Measurements from ENCODE around the gene FAAP100. TPM values are rescaled to one million over a fixed set of nuclear protein-coding genes. Genes with fewer than 3 reads are reported as not detected.

Gene FAAP100
- total RNA-seq, result 63.0 and 64.6 TPM in 2 replicates
- long read RNA-seq, partial matches to known transcripts, result 2 of 8 reads
- long read RNA-seq, other reads (novel, unspliced or antisense), result 2 of 8 reads

GRCh38 chr17:81552244-81553017 lies at the start of gene FAAP100:
TSS of gene FAAP100 (minus strand) at chr17:81552353. CDS start at chr17:81552330, 23 bp downstream.
- Mint-ChIP-seq H3K4me1 (ENCODE audit: unreplicated experiment) (peaks cover 52% of the 10 kb centered on the region), H3K9me3 (ENCODE audit: unreplicated experiment) (no peaks in the 10 kb centered on the region)

GRCh38 chr17:81601525-81602120 lies 49.5 kb upstream of the FAAP100 start:
- Mint-ChIP-seq H3K4me3 (ENCODE audit: unreplicated experiment) (no peak overlapping the region), H3K27ac (ENCODE audit: unreplicated experiment) (peak overlapping the region; percentile 76)
- no peak for DNase-seq (ENCODE audit: extremely low spot score, unreplicated experiment)

More at GRCh38 chr17:81552244-81553017, at the start of gene FAAP100:
- Mint-ChIP-seq H3K27me3 (ENCODE audit: unreplicated experiment) (no peaks in the 10 kb centered on the region), H3K36me3 (ENCODE audit: unreplicated experiment) (peaks cover 18% of the 10 kb centered on the region), H3K27ac (ENCODE audit: unreplicated experiment) (peak within 1 kb of the TSS; percentile 93), H3K4me3 (ENCODE audit: unreplicated experiment) (peak within 1 kb of the TSS; percentile 85)
- no peak for TF ChIP-seq CTCF (IDR thresholded peaks at IDR 0.05)
- peak; percentile 94 for DNase-seq (ENCODE audit: extremely low spot score, unreplicated experiment)

GRCh38 chr17:81599719-81600486 lies 47.8 kb upstream of the FAAP100 start:
- no peak for TF ChIP-seq CTCF (IDR thresholded peaks at IDR 0.05)
- Mint-ChIP-seq H3K27me3 (ENCODE audit: unreplicated experiment) (no peaks in the 10 kb centered on the region), H3K4me1 (ENCODE audit: unreplicated experiment) (peaks cover 24% of the 10 kb centered on the region), H3K27ac (ENCODE audit: unreplicated experiment) (peak overlapping the region; percentile 54), H3K36me3 (ENCODE audit: unreplicated experiment) (peaks cover 28% of the 10 kb centered on the region), H3K4me3 (ENCODE audit: unreplicated experiment) (no peak overlapping the region), H3K9me3 (ENCODE audit: unreplicated experiment) (no peaks in the 10 kb centered on the region)
- no peak for DNase-seq (ENCODE audit: extremely low spot score, unreplicated experiment)

More at GRCh38 chr17:81601525-81602120, 49.5 kb upstream of the FAAP100 start:
- no peaks in the 10 kb centered on the region for H3K27me3 Mint-ChIP-seq (ENCODE audit: unreplicated experiment)
- H3K4me1 Mint-ChIP-seq (ENCODE audit: unreplicated experiment), result peaks cover 24% of the 10 kb centered on the region
- no peaks in the 10 kb centered on the region for H3K9me3 Mint-ChIP-seq (ENCODE audit: unreplicated experiment)
- H3K36me3 Mint-ChIP-seq (ENCODE audit: unreplicated experiment), result peaks cover 28% of the 10 kb centered on the region
- TF ChIP-seq CTCF (IDR thresholded peaks at IDR 0.05), result peak; percentile 82

- no peak for TF ChIP-seq CTCF (IDR thresholded peaks at IDR 0.05)
- H3K27me3 Mint-ChIP-seq (ENCODE audit: unreplicated experiment), result no peaks in the 10 kb centered on the region
- peaks cover 50% of the 10 kb centered on the region for H3K36me3 Mint-ChIP-seq (ENCODE audit: unreplicated experiment)
- peak overlapping the region; percentile 34 for H3K27ac Mint-ChIP-seq (ENCODE audit: unreplicated experiment)
- H3K9me3 Mint-ChIP-seq (ENCODE audit: unreplicated experiment), result no peaks in the 10 kb centered on the region
- no peak for DNase-seq (ENCODE audit: extremely low spot score, unreplicated experiment)
- no peak overlapping the region for H3K4me3 Mint-ChIP-seq (ENCODE audit: unreplicated experiment)
- peaks cover 2% of the 10 kb centered on the region for H3K4me1 Mint-ChIP-seq (ENCODE audit: unreplicated experiment)
Observed at GRCh38 chr17:81593105-81593871, 41.1 kb upstream of the FAAP100 start.

All from osteocyte (in vitro differentiated cells).